ENCODE results near the gene MYCN. TPM values are rescaled to one million over a fixed set of nuclear protein-coding genes. Genes with fewer than 3 reads are reported as not detected.

The MYCN gene
- total and polyA plus RNA-seq, 12 donors = 0.24 to 2.2 (median 1.0) TPM

GRCh38 chr2:15988733-15989132, 48.4 kb downstream of the MYCN start:
- TF ChIP-seq POLR2A (IDR thresholded peaks at IDR 0.05) = no peak
- no peak for TF ChIP-seq CTCF (IDR thresholded peaks at IDR 0.05)
- 67 to 76% (median 71%) methylated on average over 5 of the region's 5 CpGs for WGBS, 4 donors
- H3K36me3 ChIP-seq (replicated peaks in 1 of 2) = no peaks in the 10 kb centered on the region

GRCh38 chr2:15989559-15989958, 49.2 kb downstream of the MYCN start:
- H3K27ac ChIP-seq = no peak overlapping the region
- H3K4me1 ChIP-seq (replicated peaks in 1 of 2) = no peaks in the 10 kb centered on the region
- H3K9me3 ChIP-seq (replicated peaks in 1 of 3) = no peaks in the 10 kb centered on the region
- 52 to 67% (median 61%) methylated on average over 7 of the region's 7 CpGs for WGBS, 4 donors
- H3K27me3 ChIP-seq = no peaks in the 10 kb centered on the region
- TF ChIP-seq CTCF (IDR thresholded peaks at IDR 0.05) = no peak
- TF ChIP-seq POLR2A (IDR thresholded peaks at IDR 0.05) = no peak
- H3K4me3 ChIP-seq = no peak overlapping the region
- intact Hi-C loops (cut with DNase I) = no loop called here
- no peak for DNase-seq
- H3K36me3 ChIP-seq (replicated peaks in 1 of 2) = no peaks in the 10 kb centered on the region

More at GRCh38 chr2:15988733-15989132, 48.4 kb downstream of the MYCN start:
- H3K9me3 ChIP-seq (replicated peaks in 1 of 3) = no peaks in the 10 kb centered on the region
- no peaks in the 10 kb centered on the region for H3K27me3 ChIP-seq
- no peak overlapping the region for H3K27ac ChIP-seq
- intact Hi-C loops (cut with DNase I) = no loop called here
- H3K4me3 ChIP-seq = no peak overlapping the region
- no peaks in the 10 kb centered on the region for H3K4me1 ChIP-seq (replicated peaks in 1 of 2)
- no peak for DNase-seq

DNA sequence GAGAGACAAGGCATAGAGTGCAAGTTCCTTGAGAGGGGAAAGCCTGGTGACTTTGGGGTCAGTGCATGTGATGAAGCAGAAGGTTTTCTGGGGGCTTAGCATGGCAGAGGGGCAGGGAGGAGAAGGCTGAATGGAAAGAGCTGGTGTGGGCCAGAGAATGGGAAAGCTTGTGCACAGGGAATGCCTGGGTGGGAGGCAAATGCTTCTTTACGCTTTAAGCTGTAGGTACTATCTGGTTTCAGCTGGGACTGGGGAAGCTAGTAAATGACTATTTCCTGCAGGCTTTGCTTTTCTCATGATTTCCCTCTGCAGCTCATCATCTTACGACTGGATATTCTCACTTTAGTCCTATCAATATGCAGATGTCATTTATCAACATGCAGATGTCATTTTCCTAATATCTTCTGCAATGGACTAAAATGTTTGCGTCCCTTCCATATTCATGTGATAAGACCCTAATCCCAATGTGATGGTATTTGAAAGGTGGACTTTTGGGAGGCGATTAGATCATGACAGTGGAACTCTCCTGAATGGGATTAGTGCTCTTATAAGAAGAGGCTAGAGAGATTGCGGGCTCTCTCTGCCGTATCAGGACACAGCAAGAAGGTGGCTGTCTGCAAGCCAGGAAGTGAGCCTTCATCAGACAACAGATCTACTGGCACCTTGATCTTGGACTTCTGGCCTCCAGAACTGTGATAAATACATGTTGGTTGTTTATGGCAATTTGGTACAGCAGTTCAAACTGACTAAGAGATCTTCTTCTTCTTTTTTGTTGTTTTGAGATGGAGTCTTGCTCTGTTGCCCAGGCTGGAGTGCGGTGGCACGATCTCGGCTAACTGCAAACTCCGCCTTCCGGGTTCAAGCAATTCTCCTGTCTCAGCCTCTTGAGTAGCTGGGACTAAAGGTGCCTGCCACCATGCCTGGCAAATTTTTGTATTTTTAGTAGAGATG, 50.1 kb downstream of the MYCN start:
- no peaks in the 10 kb centered on the region for H3K4me1 ChIP-seq (replicated peaks in 1 of 2)
- no peaks in the 10 kb centered on the region for H3K36me3 ChIP-seq (replicated peaks in 1 of 2)
- no peak overlapping the region for H3K4me3 ChIP-seq
- WGBS, 4 donors = 93 to 95% (median 94%) methylated on average over 11 of the region's 11 CpGs
- no peak for TF ChIP-seq POLR2A (IDR thresholded peaks at IDR 0.05)
- no peak for TF ChIP-seq CTCF (IDR thresholded peaks at IDR 0.05)
- intact Hi-C loops (cut with DNase I) = no loop called here
- no peaks in the 10 kb centered on the region for H3K9me3 ChIP-seq (replicated peaks in 1 of 3)
- DNase-seq = no peak
- no peaks in the 10 kb centered on the region for H3K27me3 ChIP-seq
- no peak overlapping the region for H3K27ac ChIP-seq

DNA sequence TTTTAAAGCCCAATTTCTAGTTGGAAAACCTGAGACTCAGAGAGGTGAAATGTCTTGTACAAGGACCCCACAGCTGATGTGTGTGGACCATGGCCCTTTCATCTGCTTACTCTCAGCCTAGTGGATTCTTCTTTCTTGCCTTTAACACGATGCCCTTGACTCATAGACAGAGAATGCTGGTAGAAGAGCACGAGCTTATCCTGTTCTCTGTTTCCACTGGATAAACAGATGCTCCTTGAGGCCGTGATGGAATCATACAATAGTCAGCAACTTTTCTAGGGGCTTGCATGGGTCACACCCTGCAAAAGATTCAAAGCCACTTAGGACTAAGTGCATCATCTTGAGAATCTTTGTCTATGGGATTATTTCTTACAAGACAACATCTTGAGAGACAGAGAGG, 50.9 kb downstream of the MYCN start:
- DNase-seq = no peak
- 63 to 73% (median 67%) methylated on average over 3 of the region's 3 CpGs for WGBS, 4 donors
- H3K27ac ChIP-seq = no peak overlapping the region
- H3K4me3 ChIP-seq = no peak overlapping the region
- H3K4me1 ChIP-seq (replicated peaks in 1 of 2) = no peaks in the 10 kb centered on the region
- H3K9me3 ChIP-seq (replicated peaks in 1 of 3) = no peaks in the 10 kb centered on the region
- no peaks in the 10 kb centered on the region for H3K27me3 ChIP-seq
- no peaks in the 10 kb centered on the region for H3K36me3 ChIP-seq (replicated peaks in 1 of 2)
- intact Hi-C loops (cut with DNase I) = no loop called here
- TF ChIP-seq POLR2A (IDR thresholded peaks at IDR 0.05) (no peak), CTCF (IDR thresholded peaks at IDR 0.05) (no peak)
